Measurements from ENCODE around the gene SCAMP2. TPM values are rescaled to one million over a fixed set of nuclear protein-coding genes. Genes with fewer than 3 reads are reported as not detected.

SCAMP2 gene
- polyA plus RNA-seq, 1 donor from 2014 or later = 4.5 TPM

GRCh38 chr15:74794970-74795349 lies 78.2 kb downstream of the SCAMP2 start:
- Histone ChIP-seq H3F3A (ENCODE audit: insufficient read depth, low read length, poor library complexity, severe bottlenecking) (no peaks in the 10 kb centered on the region), H3K4me2 (ENCODE audit: low read length) (no peak overlapping the region), H3K79me2 (replicated peaks; ENCODE audit: insufficient read depth, low read length) (peaks cover 16% of the 10 kb centered on the region), H3K9me2 (ENCODE audit: insufficient read depth, low read length) (no peaks in the 10 kb centered on the region), H3K9ac (ENCODE audit: low read length) (no peak overlapping the region), H3K27ac (ENCODE audit: low read length) (no peak overlapping the region), H3K36me3 (ENCODE audit: insufficient read depth, low read length) (no peaks in the 10 kb centered on the region), H3K4me3 (ENCODE audit: low read length) (no peak overlapping the region), H4K20me1 (ENCODE audit: insufficient read depth) (no peaks in the 10 kb centered on the region), H3K27me3 (ENCODE audit: insufficient read depth, low read depth, low read length) (no peaks in the 10 kb centered on the region), H3K9me3 (ENCODE audit: low read length) (no peaks in the 10 kb centered on the region), H2AFZ (ENCODE audit: low read depth, low read length) (no peak overlapping the region)
- no peak for TF ChIP-seq SMC3 (conservative IDR thresholded peaks at IDR 0.05; ENCODE audit: poor library complexity)
- no peak for TF ChIP-seq CTCF (IDR thresholded peaks at IDR 0.05; ENCODE audit: poor library complexity, severe bottlenecking)
- TF ChIP-seq POLR2AphosphoS5 (IDR thresholded peaks at IDR 0.05) = no peak
- TF ChIP-seq RAD21 (conservative IDR thresholded peaks at IDR 0.05) = no peak
- no peak for TF ChIP-seq REST (IDR thresholded peaks at IDR 0.05; ENCODE audit: borderline replicate concordance)
- no peak for TF ChIP-seq EP300 (conservative IDR thresholded peaks at IDR 0.05; ENCODE audit: poor library complexity, severe bottlenecking)
- TF ChIP-seq EZH2 (IDR thresholded peaks at IDR 0.05; ENCODE audit: borderline replicate concordance, insufficient read depth, low read length, poor library complexity, severe bottlenecking) = no peak
- no peak for TF ChIP-seq TAF1 (IDR thresholded peaks at IDR 0.05; ENCODE audit: low read depth)
- no peak for TF ChIP-seq MXI1 (conservative IDR thresholded peaks at IDR 0.05; ENCODE audit: poor library complexity, severe bottlenecking)

- Histone ChIP-seq H3K9me2 (ENCODE audit: insufficient read depth, low read length) (no peaks in the 10 kb centered on the region), H3F3A (ENCODE audit: insufficient read depth, low read length, poor library complexity, severe bottlenecking) (no peaks in the 10 kb centered on the region), H3K79me2 (replicated peaks; ENCODE audit: insufficient read depth, low read length) (peaks cover 16% of the 10 kb centered on the region), H3K36me3 (ENCODE audit: insufficient read depth, low read length) (no peaks in the 10 kb centered on the region), H4K20me1 (ENCODE audit: insufficient read depth) (no peaks in the 10 kb centered on the region), H3K27me3 (ENCODE audit: insufficient read depth, low read depth, low read length) (no peaks in the 10 kb centered on the region), H2AFZ (ENCODE audit: low read depth, low read length) (no peak overlapping the region), H3K9ac (ENCODE audit: low read length) (no peak overlapping the region), H3K4me2 (ENCODE audit: low read length) (no peak overlapping the region), H3K4me3 (ENCODE audit: low read length) (no peak overlapping the region), H3K27ac (ENCODE audit: low read length) (no peak overlapping the region), H3K9me3 (ENCODE audit: low read length) (no peaks in the 10 kb centered on the region)
- no peak for TF ChIP-seq CTCF (IDR thresholded peaks at IDR 0.05; ENCODE audit: poor library complexity, severe bottlenecking)
- no peak for TF ChIP-seq RAD21 (conservative IDR thresholded peaks at IDR 0.05)
- TF ChIP-seq REST (IDR thresholded peaks at IDR 0.05; ENCODE audit: borderline replicate concordance) = no peak
- no peak for TF ChIP-seq TAF1 (IDR thresholded peaks at IDR 0.05; ENCODE audit: low read depth)
- no peak for TF ChIP-seq POLR2AphosphoS5 (IDR thresholded peaks at IDR 0.05)
- no peak for TF ChIP-seq SMC3 (conservative IDR thresholded peaks at IDR 0.05; ENCODE audit: poor library complexity)
- TF ChIP-seq MXI1 (conservative IDR thresholded peaks at IDR 0.05; ENCODE audit: poor library complexity, severe bottlenecking) = no peak
- TF ChIP-seq EZH2 (IDR thresholded peaks at IDR 0.05; ENCODE audit: borderline replicate concordance, insufficient read depth, low read length, poor library complexity, severe bottlenecking) = no peak
- no peak for TF ChIP-seq EP300 (conservative IDR thresholded peaks at IDR 0.05; ENCODE audit: poor library complexity, severe bottlenecking)
These were observed 78.8 kb downstream of the SCAMP2 start for GRCh38 chr15:74794248-74794969.
